Adrenal gland (tissue), 5 donors: Measurements from ENCODE around the gene SDHAF4.

Source experiments
- CTCF ChIP-seq, 6 experiments: fragments of 450-650 bp in 4 of 6; fragments of 200-600 bp in 2 of 6; sonication (generic) in 1 of 6; IDR thresholded peaks; 1 replicate in 5 of 6; 2 replicates in 1 of 6; pipeline versions ENCODE4 v1.5.1 to v1.8.0; 2016 to 2021; ENCODE audit warnings: antibody characterized with exemption in 6 of 6, mild to moderate bottlenecking in 2 of 6, moderate library complexity in 1 of 6
- POLR2A ChIP-seq, 2 donors: fragments of 450-650 bp; IDR thresholded peaks; one replicate each; pipeline ENCODE4 v1.6.1; 2017; ENCODE audit warnings: antibody characterized with exemption in 2 of 2, mild to moderate bottlenecking in 2 of 2, moderate library complexity in 1 of 2
- donor health status: DM: no; HTN: no; CAD: no.

DNA sequence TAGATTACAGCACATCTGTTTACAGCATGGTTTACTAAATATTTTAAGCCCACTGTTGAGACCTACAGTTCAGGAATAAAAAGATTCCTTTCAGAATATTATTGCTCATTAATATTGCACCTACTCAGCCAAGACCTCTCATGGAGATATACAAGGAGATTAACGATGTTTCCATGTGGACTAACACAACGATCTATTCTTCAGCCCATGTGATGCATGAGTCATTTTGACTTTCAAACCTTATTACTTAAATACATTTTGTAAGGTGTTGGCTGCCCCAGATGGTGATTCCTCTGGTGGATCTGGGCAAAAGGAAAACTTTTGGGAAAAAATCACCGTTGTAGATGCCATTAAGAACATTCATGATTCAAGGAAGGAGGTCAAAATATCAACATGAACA is 48.0 kb upstream of the SDHAF4 start:
- no peak for TF ChIP-seq CTCF (IDR thresholded peaks at IDR 0.05)
- no peak for TF ChIP-seq POLR2A (IDR thresholded peaks at IDR 0.05)
